Globus pallidus (tissue), 1 donor: ENCODE results near the gene CC2D1A.
"Not testable (repeated sequence)": the region's sequence is repeated elsewhere in the genome, so short reads cannot be mapped to it uniquely, and the experiment has no call there.

Experiments
- DNase-seq: peaks from one replicate; pipeline ENCODE4 v3.0.0-alpha.2; 2015; ENCODE audit warnings: low spot score

The CC2D1A gene

GRCh38 chr19:13962699-13963602 lies 57.0 kb downstream of the CC2D1A start:
- DNase-seq = no peak

DNA sequence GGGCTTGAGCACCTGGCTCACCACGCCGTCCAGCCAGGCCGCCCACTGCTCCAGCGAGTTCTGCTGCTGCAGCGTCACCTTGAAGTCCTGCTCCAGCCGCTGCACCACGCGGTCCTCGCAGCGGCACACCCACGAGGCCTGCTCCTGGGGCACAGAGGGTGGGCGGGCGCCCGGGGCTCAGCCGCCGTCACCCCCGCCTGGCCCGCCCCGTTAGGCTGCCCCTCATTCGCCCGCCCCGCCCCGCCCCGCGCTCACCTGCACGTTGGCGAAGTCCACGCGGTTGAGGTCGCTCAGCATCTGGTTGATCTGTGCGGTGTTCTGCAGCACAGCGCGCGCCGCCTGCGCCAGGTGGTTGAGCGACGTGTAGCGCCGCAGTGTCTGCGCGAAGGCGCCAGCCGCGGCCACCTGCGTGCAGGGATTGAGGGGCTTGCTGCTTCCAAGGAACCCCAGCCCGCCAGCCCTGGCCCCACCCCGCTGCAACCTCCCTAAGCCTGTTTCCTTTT lies 57.7 kb downstream of the CC2D1A start:
- no peak for DNase-seq

- no peak for DNase-seq
Observed at GRCh38 chr19:13964776-13965175, 58.8 kb downstream of the CC2D1A start.

DNA sequence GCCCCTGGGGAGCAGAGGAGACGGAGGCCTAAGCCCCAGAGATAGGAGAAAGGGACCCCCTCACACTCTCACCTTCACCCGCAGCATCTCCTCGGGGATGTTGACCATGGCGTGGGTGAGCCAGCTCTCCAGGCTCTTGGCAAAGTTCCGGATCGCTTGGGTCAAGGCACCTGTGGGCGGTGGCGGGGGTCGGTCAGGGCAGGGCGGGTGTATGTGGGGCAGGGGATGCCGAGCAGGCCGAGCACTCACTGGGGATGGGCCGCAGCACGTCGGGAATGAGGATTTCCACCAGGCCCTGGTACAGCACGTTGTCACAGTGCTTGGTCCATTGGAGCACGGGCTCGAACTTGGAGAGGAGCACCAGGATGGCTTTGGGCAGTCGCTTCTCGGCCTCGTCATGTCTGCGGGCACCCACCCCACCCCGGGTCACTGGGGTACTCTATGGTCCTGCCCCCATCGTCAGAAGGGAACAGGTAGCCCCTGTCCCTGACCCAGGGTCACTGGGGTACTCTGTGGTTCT lies 59.4 kb downstream of the CC2D1A start:
- DNase-seq = no peak

DNA sequence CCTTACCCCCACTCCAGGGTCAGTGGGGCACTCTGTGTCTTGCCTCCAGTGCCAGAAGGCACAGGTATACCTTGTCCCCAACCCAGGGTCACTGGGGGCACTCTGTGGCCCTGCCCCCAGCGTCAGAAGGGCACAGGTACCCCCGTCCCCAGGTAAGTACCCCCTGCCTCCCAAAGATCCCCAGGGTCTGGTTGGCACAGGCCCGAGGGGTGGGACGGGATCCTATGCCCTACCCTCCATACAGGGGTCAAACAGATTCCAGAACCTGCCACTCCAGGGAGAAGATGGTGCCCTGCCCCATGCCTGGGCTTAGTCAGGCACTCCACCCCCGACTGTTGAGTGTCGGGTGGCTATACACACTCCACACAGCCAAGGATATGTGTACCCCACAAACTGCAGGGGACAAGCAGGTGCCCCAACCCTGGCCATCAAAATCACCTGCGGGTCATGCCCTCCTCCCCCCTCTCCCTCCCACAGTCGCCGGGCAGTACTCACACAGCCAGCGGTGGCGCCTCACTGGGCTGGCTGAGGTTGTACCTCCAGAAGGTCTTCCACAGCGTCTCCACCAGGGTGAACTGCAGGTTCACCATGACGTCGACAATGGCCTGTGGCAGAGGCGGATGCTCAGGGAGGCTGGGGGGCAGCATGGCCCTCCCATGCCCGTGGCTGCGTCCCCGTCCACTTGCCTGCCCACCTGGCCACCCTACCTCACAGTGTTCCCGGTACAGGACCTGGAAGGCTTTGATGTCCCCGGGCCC lies 60.1 kb downstream of the CC2D1A start:
- DNase-seq = no peak

GRCh38 chr19:13966684-13967128 lies 60.7 kb downstream of the CC2D1A start:
- no peak for DNase-seq

DNA sequence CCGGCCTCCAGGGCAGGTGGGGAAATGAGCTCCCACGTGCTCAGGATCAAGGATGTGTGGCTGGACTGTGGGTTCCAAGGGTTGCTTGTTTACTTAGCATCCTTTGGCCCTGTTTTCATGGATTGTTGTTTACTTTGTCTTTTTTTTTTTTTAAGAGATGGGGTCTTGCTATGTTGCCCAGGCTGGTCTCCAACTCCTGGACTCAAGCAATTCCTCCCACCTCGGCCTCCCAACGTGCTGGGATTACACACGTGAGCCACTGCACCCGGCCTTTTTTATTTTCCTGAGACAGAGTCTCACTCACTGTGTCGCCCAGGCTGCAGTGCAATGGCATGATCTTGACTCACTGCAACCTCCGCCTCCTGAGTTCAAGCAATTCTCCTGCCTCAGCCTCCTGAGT lies 61.2 kb downstream of the CC2D1A start:
- DNase-seq = not testable (repeated sequence)

GRCh38 chr19:13968383-13968935 lies 62.5 kb downstream of the CC2D1A start:
- no peak for DNase-seq

- no peak for DNase-seq
Observed at GRCh38 chr19:13968999-13969398, 63.0 kb downstream of the CC2D1A start.

GRCh38 chr19:13969897-13970296 lies 63.9 kb downstream of the CC2D1A start:
- no peak for DNase-seq

GRCh38 chr19:13971868-13972267 lies 65.9 kb downstream of the CC2D1A start:
- not testable (repeated sequence) for DNase-seq

GRCh38 chr19:13972368-13973155 lies 66.6 kb downstream of the CC2D1A start:
- DNase-seq = no peak

GRCh38 chr19:13973479-13973878 lies 67.5 kb downstream of the CC2D1A start:
- not testable (repeated sequence) for DNase-seq

DNA sequence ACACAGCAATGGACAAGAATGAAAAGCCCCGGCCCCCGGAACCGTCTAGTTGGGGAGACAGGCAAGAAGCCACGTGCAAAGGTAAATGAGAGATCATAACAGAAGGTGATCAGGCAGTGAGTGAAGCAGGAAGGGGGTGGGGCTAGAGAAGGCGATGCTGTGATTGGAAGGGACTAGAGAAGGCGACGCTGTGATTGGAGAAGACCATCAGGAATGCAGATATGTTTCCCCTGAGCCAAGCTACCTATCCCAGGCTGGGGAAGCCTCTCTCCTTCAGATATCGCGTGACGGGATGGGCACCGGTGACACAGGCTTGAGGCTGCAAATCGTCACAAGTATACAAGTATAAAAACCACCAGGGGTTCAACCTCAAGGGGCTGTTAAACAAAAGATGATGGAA lies 68.1 kb downstream of the CC2D1A start:
- DNase-seq = no peak

DNA sequence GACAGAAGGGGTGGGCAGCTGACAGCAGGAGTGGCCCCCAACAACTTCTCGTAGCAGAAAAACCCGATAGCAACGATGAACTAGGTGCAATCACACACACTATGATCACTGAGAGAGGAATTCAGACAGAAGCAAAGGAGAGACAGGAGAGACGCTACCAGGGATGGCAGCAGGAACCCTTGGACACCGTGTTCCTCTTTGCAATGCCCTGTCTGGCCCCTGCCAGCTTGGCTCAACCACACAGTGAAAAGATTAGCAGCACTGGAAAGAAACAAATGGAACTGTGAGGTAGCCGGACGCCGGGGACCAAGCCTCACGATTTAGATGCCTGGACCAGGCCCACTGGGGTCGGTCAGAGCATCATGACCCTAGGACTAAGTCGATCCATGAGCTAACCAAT lies 69.9 kb downstream of the CC2D1A start:
- DNase-seq = no peak

DNA sequence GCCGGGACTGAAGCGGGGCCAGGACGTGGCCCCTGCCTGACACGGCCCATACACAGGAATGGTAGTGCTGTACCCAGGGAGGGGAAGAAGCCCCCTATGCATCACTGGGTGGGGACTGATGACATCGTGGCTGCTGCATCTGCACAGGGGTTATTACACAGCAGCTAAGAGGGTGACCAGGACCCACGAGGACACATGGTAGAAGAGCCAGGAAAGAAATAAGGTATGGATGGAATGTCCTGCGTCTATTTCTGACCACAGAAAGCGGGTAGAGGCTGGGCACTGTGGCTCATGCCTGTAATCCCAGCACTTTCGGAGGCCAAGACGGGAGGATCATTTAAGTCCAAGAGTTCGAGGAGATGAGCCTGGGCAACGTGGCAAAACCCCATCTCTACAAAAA lies 70.4 kb downstream of the CC2D1A start:
- DNase-seq = no peak

- no peak for DNase-seq
Observed at GRCh38 chr19:13977803-13978202, 71.8 kb downstream of the CC2D1A start.

DNA sequence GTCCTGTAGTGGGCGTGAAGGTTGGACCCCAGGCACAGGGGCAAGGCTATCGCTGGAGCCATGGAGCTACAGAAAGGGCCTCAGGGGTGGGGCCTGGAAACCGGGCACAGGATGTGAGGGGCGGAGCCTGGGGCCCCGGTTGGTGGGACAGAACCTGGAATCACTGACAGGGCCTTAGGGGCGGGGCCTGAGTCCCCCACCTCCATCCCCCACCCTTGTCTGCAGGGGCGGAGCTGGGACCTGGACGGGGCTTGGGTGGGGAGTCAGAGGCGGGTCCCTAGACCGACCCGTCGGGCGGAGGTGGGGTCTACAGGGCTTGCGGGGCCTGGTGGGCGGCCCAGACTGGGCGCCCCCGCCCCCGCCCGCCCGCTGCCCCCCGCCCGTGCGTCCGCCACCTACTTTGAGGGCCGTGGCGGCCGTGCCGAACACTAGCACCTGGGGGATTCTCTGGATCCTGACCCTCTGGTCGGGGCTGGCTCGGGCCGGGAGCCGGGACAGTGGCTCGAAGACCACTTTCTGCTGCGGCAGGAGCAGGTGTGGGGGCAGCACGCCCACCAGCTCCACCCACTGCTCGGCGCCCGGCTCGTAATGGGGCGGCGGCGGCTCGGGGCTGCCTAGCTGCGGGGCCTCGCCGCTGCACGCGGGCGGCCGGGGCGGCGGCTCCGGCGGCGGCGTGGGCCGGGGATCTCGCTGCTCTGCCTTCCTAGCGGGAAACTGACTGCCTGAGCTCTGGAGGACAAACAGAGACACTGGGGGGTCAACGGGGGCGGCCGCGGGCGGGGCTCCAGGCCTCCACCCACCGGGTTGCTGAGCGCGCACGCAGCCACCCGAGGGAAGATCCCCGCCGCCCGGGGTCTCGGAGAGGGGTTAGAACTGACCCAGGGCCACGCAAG lies 72.6 kb downstream of the CC2D1A start:
- peak; percentile 51 for DNase-seq

DNA sequence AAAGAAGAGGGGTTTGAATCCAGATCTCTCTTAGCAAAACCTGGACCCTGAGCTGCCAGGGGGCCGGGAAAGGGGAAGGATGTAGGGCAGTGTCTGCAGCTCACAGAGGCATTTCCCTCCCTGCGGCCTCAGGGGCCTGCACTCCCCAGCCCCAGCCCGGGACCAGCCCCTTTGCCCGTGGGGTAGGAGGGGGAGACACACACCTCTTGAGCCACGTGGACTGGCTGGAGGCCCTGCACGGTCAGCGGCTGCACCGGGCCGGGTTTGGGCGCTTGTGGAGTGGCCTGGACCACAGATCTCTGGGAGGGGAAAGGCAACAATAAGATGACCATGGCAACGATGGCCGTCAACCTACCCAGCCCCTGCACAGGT lies 73.2 kb downstream of the CC2D1A start:
- no peak for DNase-seq

DNA sequence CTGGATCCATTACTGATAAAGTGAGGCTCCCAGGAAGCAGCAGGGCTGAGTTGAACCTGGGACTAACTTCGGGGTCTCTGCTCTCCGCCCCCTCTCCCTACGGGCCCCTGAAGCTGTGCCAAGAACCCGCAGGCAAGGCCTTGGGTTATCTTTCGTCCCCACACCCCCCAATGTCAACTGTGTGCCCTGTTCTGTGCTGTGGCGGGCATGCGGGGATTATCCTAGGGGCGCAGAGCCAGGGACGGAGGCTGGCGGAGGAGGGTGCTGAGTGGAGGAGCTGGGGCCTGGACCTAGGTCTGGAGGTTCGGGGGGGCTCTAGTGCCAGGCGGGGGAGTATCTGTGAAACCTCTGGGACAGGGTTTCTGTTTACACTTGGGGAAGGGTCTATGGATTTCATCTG lies 73.7 kb downstream of the CC2D1A start:
- no peak for DNase-seq

- no peak for DNase-seq
Observed at GRCh38 chr19:13980340-13980739, 74.3 kb downstream of the CC2D1A start.
